Ishikawa (cell line): Measurements from ENCODE around the gene TPRA1.

Source experiments
- CEBPB ChIP-seq: IDR thresholded peaks from 2 replicates; pipeline ENCODE4 v1.6.1; 2012
- CREB1 ChIP-seq: IDR thresholded peaks from 2 replicates; pipeline ENCODE4 v1.6.1; 2012; ENCODE audit warnings: low read depth
- EGR1 ChIP-seq: IDR thresholded peaks from 2 replicates; pipeline ENCODE4 v1.6.1; 2012
- EP300 ChIP-seq: IDR thresholded peaks from 2 replicates; pipeline ENCODE4 v1.6.1; 2012; ENCODE audit warnings: borderline replicate concordance
- FOXM1 ChIP-seq: IDR thresholded peaks from 2 replicates; pipeline ENCODE4 v1.6.1; 2012; ENCODE audit warnings: low read depth, borderline replicate concordance
- MAX ChIP-seq: IDR thresholded peaks from 2 replicates; pipeline ENCODE4 v1.6.1; 2012
- NFIC ChIP-seq: IDR thresholded peaks from 2 replicates; pipeline ENCODE4 v1.6.1; 2012
- RAD21 ChIP-seq: IDR thresholded peaks from 2 replicates; pipeline ENCODE4 v1.6.1; 2012; ENCODE audit warnings: low read depth
- REST ChIP-seq: IDR thresholded peaks from 2 replicates; pipeline ENCODE4 v1.6.1; 2012; ENCODE audit warnings: low read depth, mild to moderate bottlenecking
- TAF1 ChIP-seq: IDR thresholded peaks from 2 replicates; pipeline ENCODE4 v1.6.1; 2012; ENCODE audit warnings: low read depth, mild to moderate bottlenecking
- TCF12 ChIP-seq: IDR thresholded peaks from 2 replicates; pipeline ENCODE4 v1.6.1; 2012; ENCODE audit warnings: low read depth
- TEAD4 ChIP-seq: IDR thresholded peaks from 2 replicates; pipeline ENCODE4 v1.6.1; 2012
- YY1 ChIP-seq: IDR thresholded peaks from 2 replicates; pipeline ENCODE4 v1.6.1; 2012; ENCODE audit warnings: low read depth
- ZBTB7A ChIP-seq: IDR thresholded peaks from 2 replicates; pipeline ENCODE4 v1.6.1; 2012; ENCODE audit warnings: low read depth
- TF ChIP-seq, protein P1 (sequence below): IDR thresholded peaks from 2 replicates; pipeline ENCODE4 v1.6.1; 2012

Gene TPRA1

DNA sequence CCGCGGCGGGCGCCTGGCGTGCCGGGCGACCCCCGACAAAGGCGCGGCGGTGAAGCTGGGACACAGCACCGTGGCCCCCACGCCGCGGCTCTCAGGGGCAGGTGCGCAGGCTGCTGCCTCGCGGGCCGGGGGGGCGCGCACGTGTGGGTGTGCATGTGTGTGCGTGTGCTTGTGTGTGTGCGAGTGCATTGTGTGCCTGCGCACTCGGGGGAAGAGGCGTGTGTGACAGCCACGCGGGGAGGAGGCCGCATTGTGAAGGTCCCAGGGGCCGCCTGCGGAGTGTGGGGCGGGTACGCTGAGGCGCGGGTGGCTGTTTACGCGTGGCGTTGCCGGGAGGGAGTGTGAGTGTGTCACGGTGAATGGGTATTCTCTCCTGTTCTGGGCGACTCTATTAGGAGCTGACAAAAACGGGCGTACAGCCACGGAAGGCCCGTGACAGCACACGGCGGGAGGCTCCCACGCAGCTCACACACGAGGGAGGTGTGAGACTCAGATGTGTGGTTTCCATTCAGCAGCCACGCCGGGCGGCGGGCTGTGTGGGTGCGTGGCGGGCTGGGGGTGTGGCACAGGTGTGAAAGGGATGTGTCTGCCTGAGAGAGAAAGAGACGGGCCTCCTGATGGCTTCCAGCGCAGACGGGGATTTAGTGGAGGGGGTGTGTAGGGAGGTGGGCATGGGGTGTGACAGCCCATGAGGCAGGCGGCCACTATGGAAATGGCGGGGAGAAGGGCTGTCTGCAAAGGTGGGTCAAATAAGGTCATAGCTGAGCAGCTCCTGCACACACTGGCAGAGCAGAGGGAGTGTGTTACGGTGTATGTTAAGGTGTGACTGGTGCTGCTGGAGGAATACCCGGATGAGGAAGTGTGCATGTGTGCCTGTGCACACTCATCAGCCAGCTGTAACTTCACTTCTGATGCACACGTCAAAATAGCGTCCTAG, 39.2 kb upstream of the TPRA1 start:
- peak; percentile 78 for TF ChIP-seq MAX
- TF ChIP-seq EGR1 = no peak

DNA sequence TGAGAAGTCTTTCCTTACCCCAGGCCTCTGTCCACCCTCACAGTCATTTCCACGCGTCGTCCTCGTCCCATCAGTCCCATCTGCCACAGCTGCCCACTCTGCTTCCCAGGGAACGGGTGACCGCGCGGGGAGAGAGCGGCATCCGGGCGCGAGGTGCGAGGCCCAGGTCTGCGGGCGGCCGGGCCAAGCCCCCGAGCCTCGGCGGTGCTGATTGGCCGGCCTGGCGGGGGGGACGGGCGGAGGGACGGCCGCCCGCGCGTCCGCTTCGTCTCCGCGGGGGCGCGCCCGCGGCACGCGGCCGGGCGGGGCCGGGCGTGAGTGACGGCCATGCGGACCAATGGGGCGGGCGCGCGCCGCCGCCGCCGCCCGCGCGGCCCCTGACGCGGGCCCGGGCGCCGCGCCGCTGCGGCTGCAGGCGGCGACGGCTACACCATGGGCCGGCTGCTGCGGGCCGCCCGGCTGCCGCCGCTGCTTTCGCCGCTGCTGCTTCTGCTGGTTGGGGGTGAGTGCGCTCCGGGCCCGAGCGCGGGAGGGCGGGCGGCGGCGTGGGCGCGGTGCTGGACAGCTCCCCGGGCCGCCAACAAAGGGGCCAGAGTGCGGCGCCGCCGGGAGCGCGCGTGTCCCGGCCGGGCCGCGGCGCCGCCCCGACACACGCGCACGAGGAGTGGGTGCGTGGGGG, 38.4 kb upstream of the TPRA1 start, which contains the start of gene PODXL2:
Gene PODXL2, plus strand, starts transcription at position 398 of the 679 bp plus-strand sequence. Its CDS starts 35 bp downstream, at position 433.
- TF ChIP-seq EGR1 (no peak; the same call in 1 of the 2 replicates), REST (peak; percentile 82), MAX (peak; percentile 99), TCF12 (0 out of 2 replicates have a peak, but pooled peaks have one; percentile 52)

- no peak for TF ChIP-seq YY1
- TF ChIP-seq TCF12 = no peak
- no peak for TF ChIP-seq ZBTB7A
- no peak for TF ChIP-seq CREB1
- TF ChIP-seq, protein P1, sequence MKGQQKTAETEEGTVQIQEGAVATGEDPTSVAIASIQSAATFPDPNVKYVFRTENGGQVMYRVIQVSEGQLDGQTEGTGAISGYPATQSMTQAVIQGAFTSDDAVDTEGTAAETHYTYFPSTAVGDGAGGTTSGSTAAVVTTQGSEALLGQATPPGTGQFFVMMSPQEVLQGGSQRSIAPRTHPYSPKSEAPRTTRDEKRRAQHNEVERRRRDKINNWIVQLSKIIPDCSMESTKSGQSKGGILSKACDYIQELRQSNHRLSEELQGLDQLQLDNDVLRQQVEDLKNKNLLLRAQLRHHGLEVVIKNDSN = no peak
- TF ChIP-seq RAD21 = no peak
Observed at GRCh38 chr3:127628426-127628787, 37.9 kb upstream of the TPRA1 start.

DNA sequence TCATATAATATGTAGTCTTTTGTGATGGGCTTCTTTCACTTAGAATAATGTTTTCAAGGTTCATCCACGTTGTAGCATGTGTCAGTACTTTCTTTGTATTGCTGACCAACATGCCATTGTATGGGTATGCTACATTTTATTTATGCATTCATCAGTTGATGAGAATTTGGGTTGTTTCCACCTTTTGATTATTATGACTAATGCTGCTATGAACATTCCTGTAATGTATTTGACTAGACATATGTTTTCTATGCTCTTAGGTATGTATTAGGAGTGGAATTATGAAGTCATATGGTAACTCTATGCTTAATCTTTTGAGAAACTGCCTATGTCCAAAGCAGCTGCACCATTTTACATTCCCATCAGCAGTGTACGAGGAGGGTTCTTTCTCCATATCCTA, 35.3 kb upstream of the TPRA1 start:
- TF ChIP-seq CEBPB = no peak
- TF ChIP-seq CREB1 = no peak
- no peak for TF ChIP-seq YY1
- TF ChIP-seq ZBTB7A = no peak
- TF ChIP-seq, protein P1 = no peak
- no peak for TF ChIP-seq NFIC
- no peak for TF ChIP-seq REST
- TF ChIP-seq EGR1 = no peak
- no peak for TF ChIP-seq TEAD4
- no peak for TF ChIP-seq EP300
- TF ChIP-seq TAF1 = no peak
- TF ChIP-seq FOXM1 = no peak
- TF ChIP-seq MAX = no peak
- no peak for TF ChIP-seq RAD21
- TF ChIP-seq TCF12 = no peak

GRCh38 chr3:127624063-127624462, 33.5 kb upstream of the TPRA1 start:
- no peak for TF ChIP-seq RAD21
- no peak for TF ChIP-seq FOXM1
- no peak for TF ChIP-seq NFIC
- TF ChIP-seq CEBPB = no peak
- no peak for TF ChIP-seq TAF1
- TF ChIP-seq TCF12 = no peak
- TF ChIP-seq TEAD4 = no peak
- TF ChIP-seq YY1 = no peak
- no peak for TF ChIP-seq CREB1
